H9 (cell line): ENCODE measurements around the gene ATRNL1. TPM values are rescaled to one million over a fixed set of nuclear protein-coding genes. Genes with fewer than 3 reads are reported as not detected.

ENCODE experiments used
- DNase-seq: peaks from one replicate; pipeline ENCODE4 v3.0.0-alpha.2; 2017
- H2AFZ ChIP-seq: one replicate; pipeline ENCODE4 v1.6.1; 2013; ENCODE audit warnings: mild to moderate bottlenecking, low read length, control low read depth, moderate library complexity
- H2AK5ac ChIP-seq: 2 replicates; pipeline ENCODE4 v1.6.1; 2013; ENCODE audit warnings: low read length, control low read depth, mixed read lengths; ENCODE audit not compliant: insufficient read length
- H2BK120ac ChIP-seq: one replicate; pipeline ENCODE4 v1.6.1; 2013; ENCODE audit warnings: low read depth, mild to moderate bottlenecking, low read length, control low read depth, inconsistent platforms; ENCODE audit not compliant: poor library complexity, severe bottlenecking
- H2BK12ac ChIP-seq: 2 replicates; pipeline ENCODE4 v1.6.1; 2013; ENCODE audit warnings: low read length, control low read depth, mixed read lengths, low read depth; ENCODE audit not compliant: insufficient read length
- H2BK15ac ChIP-seq: 2 replicates; pipeline ENCODE4 v1.6.1; 2013; ENCODE audit warnings: low read depth, low read length, control low read depth
- H2BK20ac ChIP-seq: one replicate; pipeline ENCODE4 v1.6.1; 2013; ENCODE audit warnings: low read depth, mild to moderate bottlenecking, low read length, control low read depth, inconsistent platforms; ENCODE audit not compliant: poor library complexity, severe bottlenecking
- H2BK5ac ChIP-seq: 2 replicates; pipeline ENCODE4 v1.6.1; 2013; ENCODE audit warnings: low read length, control low read depth, mixed read lengths; ENCODE audit not compliant: insufficient read length
- H3K14ac ChIP-seq: 2 replicates; pipeline ENCODE4 v1.6.1; 2013; ENCODE audit warnings: low read length, control low read depth; ENCODE audit not compliant: insufficient read depth
- H3K18ac ChIP-seq: 2 replicates; pipeline ENCODE4 v1.6.1; 2013; ENCODE audit warnings: low read depth, mild to moderate bottlenecking, mixed read lengths, low read length, control low read depth; ENCODE audit not compliant: insufficient read length
- H3K23ac ChIP-seq: 2 replicates; pipeline ENCODE4 v1.6.1; 2013; ENCODE audit warnings: low read length, control low read depth, mixed read lengths, low read depth; ENCODE audit not compliant: insufficient read length
- H3K23me2 ChIP-seq: 2 replicates; pipeline ENCODE4 v1.6.1; 2013; ENCODE audit warnings: low read depth, mild to moderate bottlenecking, mixed read lengths, low read length, control low read depth; ENCODE audit not compliant: insufficient read length, poor library complexity, severe bottlenecking
- H3K27ac ChIP-seq: 2 replicates; pipeline ENCODE4 v1.5.1; 2013; ENCODE audit warnings: low read length, control low read depth, mixed read lengths, low read depth; ENCODE audit not compliant: insufficient read length
- H3K27me3 ChIP-seq: 2 replicates; pipeline ENCODE4 v1.6.1; 2013; ENCODE audit warnings: low read length, control low read depth, inconsistent platforms; ENCODE audit not compliant: insufficient read depth
- H3K4ac ChIP-seq: 2 replicates; pipeline ENCODE4 v1.6.1; 2013; ENCODE audit warnings: low read depth, mild to moderate bottlenecking, control low read depth, inconsistent platforms, low read length, moderate library complexity
- H3K4me1 ChIP-seq: 2 replicates; pipeline ENCODE4 v1.6.1; 2013; ENCODE audit warnings: low read length, control low read depth, inconsistent platforms; ENCODE audit not compliant: insufficient read depth
- H3K4me2 ChIP-seq: 2 replicates; pipeline ENCODE4 v1.6.1; 2013; ENCODE audit warnings: low read length, control low read depth, mixed read lengths; ENCODE audit not compliant: insufficient read length, insufficient read depth
- H3K56ac ChIP-seq: 2 replicates; pipeline ENCODE4 v1.6.1; 2013; ENCODE audit warnings: low read depth, mild to moderate bottlenecking, mixed read lengths, low read length, control low read depth; ENCODE audit not compliant: insufficient read length
- H3K79me1 ChIP-seq: 2 replicates; pipeline ENCODE4 v1.6.1; 2013; ENCODE audit warnings: low read depth, mild to moderate bottlenecking, moderate library complexity, low read length, control low read depth, inconsistent platforms; ENCODE audit not compliant: insufficient read depth, poor library complexity, severe bottlenecking
- H3K79me2 ChIP-seq: 2 replicates; pipeline ENCODE4 v1.6.1; 2013; ENCODE audit warnings: low read length, control low read depth, inconsistent platforms; ENCODE audit not compliant: insufficient read depth
- H3K9ac ChIP-seq: 2 replicates; pipeline ENCODE4 v1.6.1; 2013; ENCODE audit warnings: low read length, control low read depth, mixed read lengths; ENCODE audit not compliant: insufficient read length; ENCODE audit errors: extremely low read depth
- H3K9me3 ChIP-seq: one replicate; pipeline ENCODE4 v1.6.1; 2013; ENCODE audit warnings: low read depth, low read length, inconsistent platforms; ENCODE audit not compliant: control insufficient read depth
- H3T11ph ChIP-seq: one replicate; pipeline ENCODE4 v1.6.1; 2013; ENCODE audit warnings: mild to moderate bottlenecking, low read length, control low read depth, inconsistent platforms
- H4K20me1 ChIP-seq: one replicate; pipeline ENCODE4 v1.6.1; 2013; ENCODE audit not compliant: control insufficient read depth, insufficient read length, insufficient read depth
- H4K5ac ChIP-seq: 2 replicates; pipeline ENCODE4 v1.6.1; 2013; ENCODE audit warnings: low read depth, mild to moderate bottlenecking, mixed read lengths, low read length, control low read depth; ENCODE audit not compliant: insufficient read length
- H4K8ac ChIP-seq: replicated peaks from 2 replicates; pipeline ENCODE4 v1.6.1; 2013; ENCODE audit warnings: low read length, control low read depth, mixed read lengths, low read depth; ENCODE audit not compliant: insufficient read length
- H4K91ac ChIP-seq: 2 replicates; pipeline ENCODE4 v1.6.1; 2013; ENCODE audit warnings: low read depth, mild to moderate bottlenecking, moderate library complexity, mixed read lengths, low read length, control low read depth; ENCODE audit not compliant: insufficient read length
- H3K27ac Mint-ChIP-seq, 3 experiments: 2 replicates in 2 of 3; 3 replicates in 1 of 3; pipeline ENCODE4 v1.8.0; 2020 to 2021; ENCODE audit warnings: mixed read lengths in 3 of 3, mild to moderate bottlenecking in 1 of 3, moderate library complexity in 1 of 3
- H3K27me3 Mint-ChIP-seq: 2 replicates; pipeline ENCODE4 v1.8.0; 2021; ENCODE audit warnings: low read depth, mild to moderate bottlenecking, moderate library complexity, mixed read lengths
- H3K36me3 Mint-ChIP-seq, 3 experiments: 2 replicates in 2 of 3; 3 replicates in 1 of 3; pipeline ENCODE4 v1.8.0; 2020 to 2021; ENCODE audit warnings: low read depth in 3 of 3, mixed read lengths in 3 of 3; ENCODE audit not compliant: insufficient read depth in 1 of 3
- H3K4me1 Mint-ChIP-seq, 2 experiments: 2 replicates each; pipeline ENCODE4 v1.8.0; 2020; ENCODE audit warnings: mixed read lengths in 2 of 2
- H3K4me3 Mint-ChIP-seq, 2 experiments: 2 replicates in 1 of 2; 3 replicates in 1 of 2; pipeline ENCODE4 v1.8.0; 2020 to 2021; ENCODE audit warnings: mild to moderate bottlenecking in 2 of 2, mixed read lengths in 2 of 2, moderate library complexity in 1 of 2
- H3K9me3 Mint-ChIP-seq, 2 experiments: 2 replicates in 1 of 2; 3 replicates in 1 of 2; pipeline ENCODE4 v1.8.0; 2020; ENCODE audit warnings: mild to moderate bottlenecking in 2 of 2, mixed read lengths in 2 of 2, moderate library complexity in 1 of 2
- CTCF ChIP-seq: fragments of 200-600 bp; sonication (generic); conservative IDR thresholded peaks from 3 replicates; pipeline ENCODE4 v1.8.0; 2021; ENCODE audit warnings: antibody characterized with exemption, mild to moderate bottlenecking
- WGBS: extraction: QIAGEN DNeasy Blood & Tissue Kit; methylation state at CpG from one replicate; pipeline ENCODE4 v1.1.7; 2013; ENCODE audit warnings: missing lambda C conversion rate, low lambda C conversion rate, mixed read lengths; ENCODE audit not compliant: insufficient read length; ENCODE audit errors: extremely low coverage; 5-methylcytosine and 5-hydroxymethylcytosine counted together
- total RNA-seq: library from RNA; stranded (reverse); gene quantifications from 2 replicates; pipeline ENCODE4 v1.2.1, GENCODE V29; 2021

Gene ATRNL1
- total RNA-seq, 1 experiment from 2014 or later: 9.2 TPM

- no peak overlapping the region for H3K27ac Mint-ChIP-seq
- no peak overlapping the region for H2AFZ ChIP-seq
- no peak overlapping the region for H3K9ac ChIP-seq
- WGBS: no CpG with 5 or more reads among the region's 6 CpGs
- H2AK5ac ChIP-seq: no peak overlapping the region
- peaks cover 1% of the 10 kb centered on the region; the same call in 1 of the 2 replicates for H3K27me3 Mint-ChIP-seq
- no peak overlapping the region for H2BK20ac ChIP-seq
- peaks cover 2% of the 10 kb centered on the region; the same call in 1 of the 2 replicates for H3K4me1 ChIP-seq
- no peaks in the 10 kb centered on the region for H3K27me3 ChIP-seq
- no peak overlapping the region for H4K8ac ChIP-seq
- H2BK5ac ChIP-seq: no peak overlapping the region
- peaks cover 0 to under 1% (median 0%) of the 10 kb centered on the region in 3 experiments; a peak in 1 of 7 replicates for H3K36me3 Mint-ChIP-seq
- H3K27ac ChIP-seq: no peak overlapping the region
- no peak overlapping the region for H3K23ac ChIP-seq
- no peak overlapping the region for H3K18ac ChIP-seq
- no peak overlapping the region for H3T11ph ChIP-seq
- no peak overlapping the region for H2BK15ac ChIP-seq
- H4K20me1 ChIP-seq: no peaks in the 10 kb centered on the region
- peaks cover 9 to 16% of the 10 kb centered on the region in 2 experiments for H3K4me1 Mint-ChIP-seq
- no peaks in the 10 kb centered on the region for H3K23me2 ChIP-seq
- H3K79me1 ChIP-seq: no peaks in the 10 kb centered on the region
- no peak overlapping the region for H4K5ac ChIP-seq
- H3K9me3 Mint-ChIP-seq: peaks cover 0 to 6% of the 10 kb centered on the region in 2 experiments; a peak in 3 of 5 replicates
- DNase-seq: no peak
- no peak overlapping the region for H4K91ac ChIP-seq
- no peaks in the 10 kb centered on the region for H3K9me3 ChIP-seq
- H3K79me2 ChIP-seq: no peaks in the 10 kb centered on the region
- no peak overlapping the region for H2BK120ac ChIP-seq
- H2BK12ac ChIP-seq: no peak overlapping the region
- H3K56ac ChIP-seq: no peak overlapping the region
- H3K4me3 Mint-ChIP-seq: no peak overlapping the region
- no peak overlapping the region for H3K4ac ChIP-seq
- TF ChIP-seq CTCF: no peak
- no peak overlapping the region for H3K4me2 ChIP-seq
- H3K14ac ChIP-seq: no peak overlapping the region
Measured at GRCh38 chr10:115982076-115982475, 888.9 kb downstream of the ATRNL1 start.
